ENCODE results near the gene SAMD4A. TPM values are rescaled to one million over a fixed set of nuclear protein-coding genes. Genes with fewer than 3 reads are reported as not detected.

SAMD4A gene
- total and polyA plus RNA-seq, 4 donors, result 17.5 to 31.6 (median 24.5) TPM

DNA sequence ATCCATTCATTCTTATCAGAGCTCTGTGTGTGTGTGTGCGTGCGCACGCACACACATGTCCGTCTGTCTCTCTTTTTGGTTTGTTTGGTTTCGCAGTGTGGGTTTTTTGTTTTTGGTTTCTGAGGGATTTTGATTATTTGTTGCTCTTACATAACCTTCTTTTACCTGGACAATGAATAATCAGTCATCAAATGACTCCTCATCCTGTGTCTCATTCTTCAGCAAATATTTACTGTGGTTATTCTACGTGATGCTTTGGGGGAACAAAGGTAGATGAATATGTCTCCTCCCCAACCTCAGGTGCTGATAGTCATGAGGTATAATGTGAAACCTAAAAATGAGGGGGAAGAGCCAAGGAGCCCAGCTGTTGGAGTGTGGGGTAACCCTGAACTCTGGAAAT is 92.4 kb downstream of the SAMD4A start:
- no peaks in the 10 kb centered on the region for H3K27me3 ChIP-seq (ENCODE audit: control insufficient read depth, insufficient read depth, low read length)
- H3K9me3 ChIP-seq (ENCODE audit: control insufficient read depth, insufficient read depth, low read length), result no peaks in the 10 kb centered on the region
- no peak overlapping the region for H3K4me3 ChIP-seq (ENCODE audit: low read depth, low read length)
- WGBS (ENCODE audit: insufficient coverage), result no CpG with 5 or more reads among the region's 6 CpGs
- peaks cover 4% of the 10 kb centered on the region for H3K4me1 ChIP-seq (ENCODE audit: control insufficient read depth, insufficient read depth, low read length)
- H3K36me3 ChIP-seq (ENCODE audit: control insufficient read depth, insufficient read depth, low read length), result no peaks in the 10 kb centered on the region
- DNase-seq (ENCODE audit: low read depth in 4 of 6, low spot score in 6 of 6), result no peak
- no peak overlapping the region for H3K27ac ChIP-seq (ENCODE audit: low read depth, low read length)

DNA sequence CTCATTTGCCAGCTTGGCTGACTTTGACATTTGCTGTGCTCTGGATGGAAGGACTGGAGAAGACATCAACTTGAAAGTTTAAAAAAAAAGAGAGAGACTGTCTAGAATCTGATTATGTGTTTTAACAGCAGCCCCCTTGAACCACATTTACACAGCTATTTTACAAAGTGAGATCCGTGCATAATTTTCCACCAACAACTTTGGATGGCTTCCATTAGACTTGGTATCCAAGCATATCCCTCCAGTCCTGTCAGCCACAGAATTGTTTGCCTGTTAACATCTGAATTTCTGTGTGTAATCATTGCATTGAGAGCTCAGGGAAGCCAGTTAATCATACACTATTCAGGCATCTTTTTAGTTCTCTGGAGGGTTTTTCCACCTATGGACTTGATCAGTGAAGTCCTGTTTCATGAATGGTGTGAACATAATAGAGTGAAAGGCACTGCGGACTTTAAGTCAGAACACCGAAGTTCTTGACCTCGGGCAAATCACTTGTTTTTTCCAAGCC is 93.7 kb downstream of the SAMD4A start:
- H3K4me1 ChIP-seq (ENCODE audit: control insufficient read depth, insufficient read depth, low read length), result peaks cover 4% of the 10 kb centered on the region
- no peaks in the 10 kb centered on the region for H3K27me3 ChIP-seq (ENCODE audit: control insufficient read depth, insufficient read depth, low read length)
- no peak for DNase-seq (ENCODE audit: low read depth in 4 of 6, low spot score in 6 of 6)
- H3K4me3 ChIP-seq (ENCODE audit: low read depth, low read length), result no peak overlapping the region
- no peaks in the 10 kb centered on the region for H3K9me3 ChIP-seq (ENCODE audit: control insufficient read depth, insufficient read depth, low read length)
- no peaks in the 10 kb centered on the region for H3K36me3 ChIP-seq (ENCODE audit: control insufficient read depth, insufficient read depth, low read length)
- WGBS (ENCODE audit: insufficient coverage), result no CpG with 5 or more reads among the region's 4 CpGs
- no peak overlapping the region for H3K27ac ChIP-seq (ENCODE audit: low read depth, low read length)

- Histone ChIP-seq H3K4me3 (ENCODE audit: low read depth, low read length) (no peak overlapping the region), H3K9me3 (ENCODE audit: control insufficient read depth, insufficient read depth, low read length) (no peaks in the 10 kb centered on the region), H3K4me1 (ENCODE audit: control insufficient read depth, insufficient read depth, low read length) (peaks cover 4% of the 10 kb centered on the region), H3K36me3 (ENCODE audit: control insufficient read depth, insufficient read depth, low read length) (no peaks in the 10 kb centered on the region), H3K27ac (ENCODE audit: low read depth, low read length) (no peak overlapping the region), H3K27me3 (ENCODE audit: control insufficient read depth, insufficient read depth, low read length) (no peaks in the 10 kb centered on the region)
- WGBS (ENCODE audit: insufficient coverage), result 46% methylated on average over 5 of the region's 7 CpGs
- no peak for DNase-seq (ENCODE audit: low read depth in 4 of 6, low spot score in 6 of 6)
Observed at GRCh38 chr14:54662491-54663133, 95.7 kb downstream of the SAMD4A start.

GRCh38 chr14:54664961-54665360 is 98.0 kb downstream of the SAMD4A start:
- Histone ChIP-seq H3K36me3 (ENCODE audit: control insufficient read depth, insufficient read depth, low read length) (no peaks in the 10 kb centered on the region), H3K9me3 (ENCODE audit: control insufficient read depth, insufficient read depth, low read length) (no peaks in the 10 kb centered on the region), H3K4me1 (ENCODE audit: control insufficient read depth, insufficient read depth, low read length) (peaks cover 6% of the 10 kb centered on the region), H3K27ac (ENCODE audit: low read depth, low read length) (no peak overlapping the region), H3K27me3 (ENCODE audit: control insufficient read depth, insufficient read depth, low read length) (no peaks in the 10 kb centered on the region), H3K4me3 (ENCODE audit: low read depth, low read length) (no peak overlapping the region)
- DNase-seq (ENCODE audit: low read depth in 4 of 6, low spot score in 6 of 6), result no peak
- 100% methylated on average over 1 of the region's 2 CpGs for WGBS (ENCODE audit: insufficient coverage)

DNA sequence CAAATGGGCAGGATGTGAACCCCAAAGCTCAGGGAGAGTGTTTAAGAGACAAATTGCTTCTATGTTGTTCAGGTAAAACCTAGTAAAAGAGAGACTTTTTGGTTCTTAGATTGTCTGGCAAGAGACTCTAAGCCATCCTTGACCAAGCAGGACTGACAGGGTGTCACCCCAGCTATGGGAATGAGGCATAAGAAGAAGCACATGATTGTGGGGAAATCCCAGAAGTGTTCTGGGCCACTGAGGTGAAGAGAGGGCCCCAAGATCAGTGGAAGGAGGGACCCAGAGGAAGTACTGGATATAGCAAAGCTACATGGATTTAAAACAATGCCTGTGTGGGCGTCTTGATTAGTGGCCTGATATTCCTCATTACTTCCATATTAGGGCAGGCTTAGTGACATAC is 99.0 kb downstream of the SAMD4A start:
- Histone ChIP-seq H3K4me3 (ENCODE audit: low read depth, low read length) (no peak overlapping the region), H3K27ac (ENCODE audit: low read depth, low read length) (no peak overlapping the region), H3K36me3 (ENCODE audit: control insufficient read depth, insufficient read depth, low read length) (no peaks in the 10 kb centered on the region), H3K9me3 (ENCODE audit: control insufficient read depth, insufficient read depth, low read length) (no peaks in the 10 kb centered on the region), H3K4me1 (ENCODE audit: control insufficient read depth, insufficient read depth, low read length) (peaks cover 6% of the 10 kb centered on the region), H3K27me3 (ENCODE audit: control insufficient read depth, insufficient read depth, low read length) (no peaks in the 10 kb centered on the region)
- no peak for DNase-seq (ENCODE audit: low read depth in 4 of 6, low spot score in 6 of 6)
- no CpG with 5 or more reads among the region's 1 CpG for WGBS (ENCODE audit: insufficient coverage)

GRCh38 chr14:54667026-54667744 is 100.3 kb downstream of the SAMD4A start:
- Histone ChIP-seq H3K4me3 (ENCODE audit: low read depth, low read length) (no peak overlapping the region), H3K27ac (ENCODE audit: low read depth, low read length) (no peak overlapping the region), H3K27me3 (ENCODE audit: control insufficient read depth, insufficient read depth, low read length) (no peaks in the 10 kb centered on the region), H3K9me3 (ENCODE audit: control insufficient read depth, insufficient read depth, low read length) (no peaks in the 10 kb centered on the region), H3K4me1 (ENCODE audit: control insufficient read depth, insufficient read depth, low read length) (peaks cover 6% of the 10 kb centered on the region), H3K36me3 (ENCODE audit: control insufficient read depth, insufficient read depth, low read length) (no peaks in the 10 kb centered on the region)
- no CpG with 5 or more reads among the region's 4 CpGs for WGBS (ENCODE audit: insufficient coverage)
- no peak for DNase-seq (ENCODE audit: low read depth in 4 of 6, low spot score in 6 of 6)

DNA sequence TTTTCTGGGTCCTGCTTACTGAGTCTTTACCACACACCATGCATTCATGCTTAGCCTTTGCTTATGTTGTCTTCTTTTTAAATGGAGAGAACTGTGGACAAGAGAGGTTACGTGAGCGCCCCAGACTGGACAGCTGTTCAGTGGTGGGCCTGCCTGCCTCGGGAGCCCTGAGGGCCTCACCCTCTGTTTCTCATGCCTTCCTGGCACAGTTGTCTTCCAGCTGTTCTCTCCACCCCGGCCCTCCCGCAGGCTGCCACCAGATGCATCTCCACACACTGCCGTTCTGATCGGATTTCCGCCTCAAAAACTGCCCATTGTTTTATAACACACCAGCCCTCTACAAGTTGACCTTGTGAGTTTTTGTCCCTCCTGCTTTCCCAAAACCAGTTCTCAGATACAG is 100.8 kb downstream of the SAMD4A start:
- 72% methylated on average over 6 of the region's 8 CpGs for WGBS (ENCODE audit: insufficient coverage)
- H3K4me3 ChIP-seq (ENCODE audit: low read depth, low read length), result no peak overlapping the region
- H3K4me1 ChIP-seq (ENCODE audit: control insufficient read depth, insufficient read depth, low read length), result peaks cover 3% of the 10 kb centered on the region
- no peaks in the 10 kb centered on the region for H3K9me3 ChIP-seq (ENCODE audit: control insufficient read depth, insufficient read depth, low read length)
- DNase-seq (ENCODE audit: low read depth in 4 of 6, low spot score in 6 of 6), result no peak
- H3K27ac ChIP-seq (ENCODE audit: low read depth, low read length), result no peak overlapping the region
- no peaks in the 10 kb centered on the region for H3K36me3 ChIP-seq (ENCODE audit: control insufficient read depth, insufficient read depth, low read length)
- H3K27me3 ChIP-seq (ENCODE audit: control insufficient read depth, insufficient read depth, low read length), result no peaks in the 10 kb centered on the region

DNA sequence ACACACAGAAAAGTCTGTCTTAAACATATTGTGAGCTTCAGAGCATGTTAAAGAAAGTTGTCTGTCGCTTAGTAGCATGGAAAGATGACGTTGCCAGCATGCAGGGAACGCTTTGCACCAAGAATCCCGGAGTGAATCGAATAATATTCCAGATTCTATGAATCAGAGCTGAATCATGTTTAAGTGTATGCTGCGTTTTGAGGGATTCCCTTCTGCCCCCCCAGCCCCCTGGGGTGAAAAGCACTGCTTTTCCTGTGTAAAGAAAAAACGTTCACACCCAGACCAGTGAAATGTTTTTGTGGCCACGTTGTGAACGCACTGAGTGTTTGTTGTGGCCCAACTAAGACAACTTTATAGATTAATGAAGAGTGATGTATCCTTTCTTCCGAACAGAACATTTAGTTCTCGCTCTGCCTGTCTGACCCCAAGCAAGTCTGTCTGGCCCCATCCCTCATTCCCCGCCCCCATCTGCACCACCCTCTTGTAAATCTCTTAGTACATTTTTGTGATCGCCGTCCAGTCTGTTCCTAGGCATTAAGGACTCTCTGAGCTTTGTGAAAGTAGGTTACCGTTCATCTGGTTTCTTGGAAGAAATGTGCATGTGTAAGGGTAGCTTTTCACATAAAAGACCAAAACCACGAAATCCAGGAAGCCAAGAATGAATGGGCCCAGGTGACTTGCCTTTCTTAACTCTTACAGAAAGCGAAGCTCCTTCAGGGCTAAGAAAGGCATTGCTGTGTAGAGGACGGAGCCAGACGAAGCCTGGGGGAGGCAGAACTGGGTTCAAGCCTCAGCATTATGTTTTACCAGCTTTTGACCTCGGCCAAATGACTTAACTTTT is 103.0 kb downstream of the SAMD4A start:
- peak overlapping the region; percentile 59 for H3K27ac ChIP-seq (ENCODE audit: low read depth, low read length)

DNA sequence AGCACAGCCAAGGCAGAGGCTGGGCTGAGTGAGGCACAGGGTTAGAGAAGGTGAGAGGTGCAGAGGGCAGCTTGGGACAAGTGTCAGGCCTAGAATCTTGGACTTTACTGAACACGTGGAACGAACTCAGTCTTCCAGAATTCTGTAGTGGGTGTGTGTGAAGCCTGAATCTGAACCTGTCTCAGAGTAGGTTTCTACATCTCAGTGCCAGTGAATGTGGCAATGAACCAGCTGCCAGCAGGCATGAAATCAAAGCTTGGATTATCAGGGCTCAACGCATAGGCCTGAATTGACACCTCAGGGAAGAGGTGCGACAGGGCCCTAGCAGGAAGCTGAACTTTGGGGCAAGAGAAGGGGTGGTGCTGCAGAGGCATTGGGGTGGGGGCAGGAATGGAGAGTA is 104.6 kb downstream of the SAMD4A start:
- no peaks in the 10 kb centered on the region for H3K36me3 ChIP-seq (ENCODE audit: control insufficient read depth, insufficient read depth, low read length)
- peak in 1 of 6 donors; percentile 41 for DNase-seq (ENCODE audit: low read depth in 4 of 6, low spot score in 6 of 6)
- no peaks in the 10 kb centered on the region for H3K9me3 ChIP-seq (ENCODE audit: control insufficient read depth, insufficient read depth, low read length)
- H3K4me3 ChIP-seq (ENCODE audit: low read depth, low read length), result no peak overlapping the region
- peaks cover 11% of the 10 kb centered on the region for H3K4me1 ChIP-seq (ENCODE audit: control insufficient read depth, insufficient read depth, low read length)
- 84% methylated on average over 4 of the region's 4 CpGs for WGBS (ENCODE audit: insufficient coverage)
- H3K27me3 ChIP-seq (ENCODE audit: control insufficient read depth, insufficient read depth, low read length), result no peaks in the 10 kb centered on the region
- no peak overlapping the region for H3K27ac ChIP-seq (ENCODE audit: low read depth, low read length)

More for the DNA sequence above, 103.0 kb downstream of the SAMD4A start:
- peak in 1 of 6 donors; percentile 75 for DNase-seq (ENCODE audit: low read depth in 4 of 6, low spot score in 6 of 6)
- Histone ChIP-seq H3K27me3 (ENCODE audit: control insufficient read depth, insufficient read depth, low read length) (no peaks in the 10 kb centered on the region), H3K4me1 (ENCODE audit: control insufficient read depth, insufficient read depth, low read length) (peaks cover 7% of the 10 kb centered on the region), H3K4me3 (ENCODE audit: low read depth, low read length) (no peak overlapping the region), H3K9me3 (ENCODE audit: control insufficient read depth, insufficient read depth, low read length) (no peaks in the 10 kb centered on the region), H3K36me3 (ENCODE audit: control insufficient read depth, insufficient read depth, low read length) (no peaks in the 10 kb centered on the region)
- WGBS (ENCODE audit: insufficient coverage), result 69% methylated on average over 6 of the region's 20 CpGs

Measured in spinal cord (tissue), 10 donors.